SJSA1 (cell line): Measurements from ENCODE around the gene WSCD2. TPM values are rescaled to one million over a fixed set of nuclear protein-coding genes. Genes with fewer than 3 reads are reported as not detected.

Experiments used
- DNase-seq, 2 experiments: peaks; one replicate each; pipeline ENCODE4 v3.0.0-alpha.2; 2015 to 2020; ENCODE audit warnings: low spot score in 2 of 2, low read depth in 1 of 2
- H3K27ac ChIP-seq: fragments of 250-450 bp; sonication (Bioruptor Pico); 2 replicates; pipeline ENCODE4 v1.5.1; 2020; ENCODE audit warnings: mild to moderate bottlenecking, moderate library complexity
- H3K27me3 ChIP-seq: fragments of 250-450 bp; sonication (Bioruptor Pico); replicated peaks from 2 replicates; pipeline ENCODE4 v1.5.1; 2020; ENCODE audit warnings: mild to moderate bottlenecking, moderate library complexity
- H3K36me3 ChIP-seq: fragments of 250-450 bp; sonication (Bioruptor Pico); 2 replicates; pipeline ENCODE4 v1.5.1; 2020; ENCODE audit warnings: mild to moderate bottlenecking
- H3K4me1 ChIP-seq: fragments of 250-450 bp; sonication (Bioruptor Pico); replicated peaks from 2 replicates; pipeline ENCODE4 v1.6.1; 2021; ENCODE audit warnings: mild to moderate bottlenecking
- H3K4me3 ChIP-seq: fragments of 250-450 bp; sonication (Bioruptor Pico); 2 replicates; pipeline ENCODE4 v1.5.1; 2020; ENCODE audit warnings: mild to moderate bottlenecking
- H3K9me3 ChIP-seq: fragments of 250-450 bp; sonication (Bioruptor Pico); replicated peaks from 2 replicates; pipeline ENCODE4 v1.5.1; 2020; ENCODE audit warnings: mild to moderate bottlenecking
- total RNA-seq: library from RNA; depleted of rRNA; stranded (reverse); fragments of >200 nt; shearing (Covaris generic); gene quantifications from 2 replicates; pipeline ENCODE4 v1.2.3, GENCODE V29; 2014

Gene WSCD2
- total RNA-seq, 1 experiment from 2014 or later = not detected

- Histone ChIP-seq H3K27ac (no peak overlapping the region), H3K4me3 (no peak overlapping the region), H3K36me3 (no peaks in the 10 kb centered on the region), H3K9me3 (no peaks in the 10 kb centered on the region), H3K27me3 (no peaks in the 10 kb centered on the region), H3K4me1 (no peaks in the 10 kb centered on the region)
- no peak for DNase-seq
These were observed 128.6 kb downstream of the WSCD2 start for GRCh38 chr12:108257610-108258106.

- H3K27ac ChIP-seq = no peak overlapping the region
- no peaks in the 10 kb centered on the region for H3K4me1 ChIP-seq
- no peaks in the 10 kb centered on the region for H3K9me3 ChIP-seq
- H3K36me3 ChIP-seq = no peaks in the 10 kb centered on the region
- no peaks in the 10 kb centered on the region for H3K27me3 ChIP-seq
- no peak overlapping the region for H3K4me3 ChIP-seq
- DNase-seq = no peak
These were observed 131.0 kb downstream of the WSCD2 start for GRCh38 chr12:108260039-108260438.

- Histone ChIP-seq H3K27me3 (no peaks in the 10 kb centered on the region), H3K4me3 (no peak overlapping the region), H3K4me1 (no peaks in the 10 kb centered on the region), H3K36me3 (no peaks in the 10 kb centered on the region), H3K9me3 (no peaks in the 10 kb centered on the region), H3K27ac (no peak overlapping the region)
- no peak for DNase-seq
These were observed 131.9 kb downstream of the WSCD2 start for GRCh38 chr12:108260969-108261368.

GRCh38 chr12:108265505-108265904 lies 136.4 kb downstream of the WSCD2 start:
- Histone ChIP-seq H3K27ac (no peak overlapping the region), H3K27me3 (no peaks in the 10 kb centered on the region), H3K4me1 (no peaks in the 10 kb centered on the region), H3K36me3 (no peaks in the 10 kb centered on the region), H3K9me3 (no peaks in the 10 kb centered on the region), H3K4me3 (no peak overlapping the region)
- DNase-seq = no peak

- no peaks in the 10 kb centered on the region for H3K4me1 ChIP-seq
- H3K9me3 ChIP-seq = no peaks in the 10 kb centered on the region
- H3K4me3 ChIP-seq = no peak overlapping the region
- no peak for DNase-seq
- no peaks in the 10 kb centered on the region for H3K27me3 ChIP-seq
- H3K36me3 ChIP-seq = no peaks in the 10 kb centered on the region
- no peak overlapping the region for H3K27ac ChIP-seq
These were observed 137.0 kb downstream of the WSCD2 start for GRCh38 chr12:108266131-108266530.

GRCh38 chr12:108267450-108267849 lies 138.4 kb downstream of the WSCD2 start:
- Histone ChIP-seq H3K9me3 (no peaks in the 10 kb centered on the region), H3K4me1 (no peaks in the 10 kb centered on the region), H3K36me3 (no peaks in the 10 kb centered on the region), H3K27me3 (no peaks in the 10 kb centered on the region), H3K27ac (no peak overlapping the region), H3K4me3 (no peak overlapping the region)
- no peak for DNase-seq

GRCh38 chr12:108268397-108268796 lies 139.3 kb downstream of the WSCD2 start:
- Histone ChIP-seq H3K4me3 (no peak overlapping the region), H3K9me3 (no peaks in the 10 kb centered on the region), H3K36me3 (no peaks in the 10 kb centered on the region), H3K4me1 (no peaks in the 10 kb centered on the region), H3K27me3 (no peaks in the 10 kb centered on the region), H3K27ac (no peak overlapping the region)
- no peak for DNase-seq

GRCh38 chr12:108269224-108269623 lies 140.1 kb downstream of the WSCD2 start:
- no peaks in the 10 kb centered on the region for H3K4me1 ChIP-seq
- no peaks in the 10 kb centered on the region for H3K36me3 ChIP-seq
- H3K4me3 ChIP-seq = no peak overlapping the region
- no peaks in the 10 kb centered on the region for H3K9me3 ChIP-seq
- no peak overlapping the region for H3K27ac ChIP-seq
- no peak for DNase-seq
- no peaks in the 10 kb centered on the region for H3K27me3 ChIP-seq

- no peaks in the 10 kb centered on the region for H3K27me3 ChIP-seq
These were observed 141.2 kb downstream of the WSCD2 start for GRCh38 chr12:108270035-108270848.

GRCh38 chr12:108270849-108271143 lies 141.7 kb downstream of the WSCD2 start:
- H3K27me3 ChIP-seq = no peaks in the 10 kb centered on the region
- H3K9me3 ChIP-seq = no peaks in the 10 kb centered on the region
- no peak overlapping the region for H3K27ac ChIP-seq
- no peak for DNase-seq
- no peaks in the 10 kb centered on the region for H3K4me1 ChIP-seq
- H3K36me3 ChIP-seq = no peaks in the 10 kb centered on the region
- no peak overlapping the region for H3K4me3 ChIP-seq

More at GRCh38 chr12:108270035-108270848, 141.2 kb downstream of the WSCD2 start:
- H3K9me3 ChIP-seq = no peaks in the 10 kb centered on the region
- H3K36me3 ChIP-seq = no peaks in the 10 kb centered on the region
- H3K4me3 ChIP-seq = no peak overlapping the region
- H3K27ac ChIP-seq = no peak overlapping the region
- no peaks in the 10 kb centered on the region for H3K4me1 ChIP-seq
- no peak for DNase-seq

GRCh38 chr12:108271951-108272872 lies 143.1 kb downstream of the WSCD2 start:
- H3K36me3 ChIP-seq = no peaks in the 10 kb centered on the region
- H3K27me3 ChIP-seq = no peaks in the 10 kb centered on the region
- no peaks in the 10 kb centered on the region for H3K9me3 ChIP-seq
- no peak for DNase-seq
- no peak overlapping the region for H3K4me3 ChIP-seq
- no peaks in the 10 kb centered on the region for H3K4me1 ChIP-seq
- no peak overlapping the region for H3K27ac ChIP-seq

- H3K4me3 ChIP-seq = no peak overlapping the region
- H3K4me1 ChIP-seq = no peaks in the 10 kb centered on the region
- no peaks in the 10 kb centered on the region for H3K27me3 ChIP-seq
- no peaks in the 10 kb centered on the region for H3K9me3 ChIP-seq
- no peaks in the 10 kb centered on the region for H3K36me3 ChIP-seq
- no peak for DNase-seq
- H3K27ac ChIP-seq = no peak overlapping the region
These were observed 144.1 kb downstream of the WSCD2 start for GRCh38 chr12:108273217-108273616.

GRCh38 chr12:108277613-108278012 lies 148.5 kb downstream of the WSCD2 start:
- Histone ChIP-seq H3K4me3 (no peak overlapping the region), H3K9me3 (no peaks in the 10 kb centered on the region), H3K27ac (no peak overlapping the region), H3K27me3 (no peaks in the 10 kb centered on the region), H3K36me3 (no peaks in the 10 kb centered on the region), H3K4me1 (no peaks in the 10 kb centered on the region)
- DNase-seq = no peak

- no peaks in the 10 kb centered on the region for H3K36me3 ChIP-seq
- H3K9me3 ChIP-seq = no peaks in the 10 kb centered on the region
- no peak overlapping the region for H3K27ac ChIP-seq
- no peak overlapping the region for H3K4me3 ChIP-seq
- no peak for DNase-seq
- no peaks in the 10 kb centered on the region for H3K4me1 ChIP-seq
- H3K27me3 ChIP-seq = no peaks in the 10 kb centered on the region
These were observed 153.1 kb downstream of the WSCD2 start for GRCh38 chr12:108282160-108282559.
